GM12878 (cell line): ENCODE results near the gene KCTD2. TPM values are rescaled to one million over a fixed set of nuclear protein-coding genes. Genes with fewer than 3 reads are reported as not detected.
A peak's percentile ranks its signal among the peaks of the same experiment; 100 is the strongest.

Experiments
- BCL11A ChIP-seq: IDR thresholded peaks from 2 replicates; pipeline ENCODE4 v1.6.1; 2011; ENCODE audit warnings: low read depth, low read length
- BHLHE40 ChIP-seq, 2 experiments: fragments of 450-650 bp in 1 of 2; IDR thresholded peaks; 2 replicates each; pipeline ENCODE4 v1.6.1; 2011 to 2017; ENCODE audit warnings: low read depth in 2 of 2, borderline replicate concordance in 1 of 2, improper control_type of control experiment in 1 of 2, low read length in 1 of 2, mild to moderate bottlenecking in 1 of 2
- CBX5 ChIP-seq: sonication (generic); IDR thresholded peaks from 2 replicates; pipeline ENCODE4 v1.6.1; 2016; ENCODE audit warnings: low read depth, moderate library complexity, mild to moderate bottlenecking, inconsistent platforms
- DPF2 ChIP-seq: fragments of 450-650 bp; IDR thresholded peaks from 2 replicates; pipeline ENCODE4 v1.6.1; 2017; ENCODE audit warnings: mild to moderate bottlenecking
- EZH2 ChIP-seq: IDR thresholded peaks from 2 replicates; pipeline ENCODE4 v1.6.1; 2012; ENCODE audit warnings: low read depth, mild to moderate bottlenecking, control low read depth, inconsistent platforms, low read length, borderline replicate concordance; ENCODE audit not compliant: control insufficient read depth
- FOXM1 ChIP-seq: IDR thresholded peaks from 2 replicates; pipeline ENCODE4 v1.6.1; 2012; ENCODE audit warnings: low read depth, mild to moderate bottlenecking, inconsistent platforms, low read length, moderate library complexity
- IRF4 ChIP-seq: IDR thresholded peaks from 2 replicates; pipeline ENCODE4 v1.6.1; 2011; ENCODE audit warnings: low read depth, low read length
- KDM1A ChIP-seq: fragments of 200-600 bp; sonication (generic); IDR thresholded peaks from 2 replicates; pipeline ENCODE4 v1.6.1; 2016; ENCODE audit warnings: borderline replicate concordance
- NFXL1 ChIP-seq: fragments of 450-650 bp; IDR thresholded peaks from 2 replicates; pipeline ENCODE4 v1.6.1; 2017; ENCODE audit warnings: antibody characterized with exemption, mild to moderate bottlenecking, borderline replicate concordance
- RAD51 ChIP-seq: fragments of 450-650 bp; IDR thresholded peaks from 2 replicates; pipeline ENCODE4 v1.6.1; 2016; ENCODE audit warnings: moderate library complexity, mild to moderate bottlenecking, inconsistent platforms
- RFX5 ChIP-seq: IDR thresholded peaks from 2 replicates; pipeline ENCODE4 v1.6.1; 2011; ENCODE audit warnings: low read depth, low read length, improper control_type of control experiment
- RUNX3 ChIP-seq: IDR thresholded peaks from 2 replicates; pipeline ENCODE4 v1.6.1; 2012; ENCODE audit warnings: low read length, inconsistent platforms
- SIN3A ChIP-seq: IDR thresholded peaks from 2 replicates; pipeline ENCODE4 v1.6.1; 2012; ENCODE audit warnings: low read depth, low read length, improper control_type of control experiment
- SMAD5 ChIP-seq: IDR thresholded peaks from 2 replicates; pipeline ENCODE4 v1.6.1; 2016; ENCODE audit warnings: antibody characterized with exemption, low read depth
- TCF3 ChIP-seq: IDR thresholded peaks from 2 replicates; pipeline ENCODE4 v1.6.1; 2012; ENCODE audit warnings: low read depth, mild to moderate bottlenecking, low read length, borderline replicate concordance; ENCODE audit not compliant: insufficient read depth
- ZBED1 ChIP-seq: IDR thresholded peaks from 2 replicates; pipeline ENCODE4 v1.6.1; 2016; ENCODE audit warnings: borderline replicate concordance
- polyA plus RNA-seq, 11 experiments: library from polyadenylated mRNA; depleted of rRNA in 4 of 11; unstranded in 6 of 11; stranded (reverse) in 5 of 11; fragments of >200 nt; fragmentation: Nextera tagmentation in 4 of 11; fragmentation: Illumina TruSeq in 1 of 11; extraction: Ambion mirVana in 4 of 11; extraction: Trizol in 1 of 11; gene quantifications; 1 replicate in 1 of 11; 2 replicates in 10 of 11; pipeline versions ENCODE4 v1.2.1 to v1.2.3, GENCODE V29; 2011 to 2016; ENCODE audit warnings: inconsistent platforms in 2 of 11, missing spikeins in 2 of 11, low read depth in 1 of 11
- total RNA-seq, 4 experiments: library from RNA; depleted of rRNA in 3 of 4; stranded (reverse); fragments of >200 nt in 3 of 4; fragmentation: Illumina TruSeq in 1 of 4; extraction: Trizol in 1 of 4; gene quantifications; 2 replicates each; pipeline versions ENCODE4 v1.2.1 to v1.2.3, GENCODE V29; 2013 to 2021
- TF ChIP-seq, protein P1 (sequence below): IDR thresholded peaks from 2 replicates; pipeline ENCODE4 v1.6.1; 2011; ENCODE audit warnings: low read depth, low read length, improper control_type of control experiment, borderline replicate concordance
- TF ChIP-seq, protein P2 (sequence below): fragments of 450-650 bp; formaldehyde crosslinking; IDR thresholded peaks from 2 replicates; pipeline ENCODE4 v1.4.0; 2020; ENCODE audit warnings: mild to moderate bottlenecking, moderate library complexity
- TF ChIP-seq, protein P3 (sequence below): fragments of 150-350 bp; IDR thresholded peaks from 2 replicates; pipeline ENCODE4 v1.6.1; 2014; ENCODE audit warnings: mild to moderate bottlenecking, low read depth, low read length
- TF ChIP-seq, protein P4 (sequence below): IDR thresholded peaks from 2 replicates; pipeline ENCODE4 v1.6.1; 2012; ENCODE audit warnings: low read length, inconsistent platforms
- TF ChIP-seq, protein P5 (sequence below): fragments of 450-650 bp; IDR thresholded peaks from 2 replicates; pipeline ENCODE4 v1.6.1; 2016; ENCODE audit warnings: mild to moderate bottlenecking

The KCTD2 gene
- total and polyA plus RNA-seq, 10 of the 15 experiments (the other 5 are each of a cell fraction or from before 2014, with no cell fraction given) = 1.5 to 27.5 (median 13.7) TPM

DNA sequence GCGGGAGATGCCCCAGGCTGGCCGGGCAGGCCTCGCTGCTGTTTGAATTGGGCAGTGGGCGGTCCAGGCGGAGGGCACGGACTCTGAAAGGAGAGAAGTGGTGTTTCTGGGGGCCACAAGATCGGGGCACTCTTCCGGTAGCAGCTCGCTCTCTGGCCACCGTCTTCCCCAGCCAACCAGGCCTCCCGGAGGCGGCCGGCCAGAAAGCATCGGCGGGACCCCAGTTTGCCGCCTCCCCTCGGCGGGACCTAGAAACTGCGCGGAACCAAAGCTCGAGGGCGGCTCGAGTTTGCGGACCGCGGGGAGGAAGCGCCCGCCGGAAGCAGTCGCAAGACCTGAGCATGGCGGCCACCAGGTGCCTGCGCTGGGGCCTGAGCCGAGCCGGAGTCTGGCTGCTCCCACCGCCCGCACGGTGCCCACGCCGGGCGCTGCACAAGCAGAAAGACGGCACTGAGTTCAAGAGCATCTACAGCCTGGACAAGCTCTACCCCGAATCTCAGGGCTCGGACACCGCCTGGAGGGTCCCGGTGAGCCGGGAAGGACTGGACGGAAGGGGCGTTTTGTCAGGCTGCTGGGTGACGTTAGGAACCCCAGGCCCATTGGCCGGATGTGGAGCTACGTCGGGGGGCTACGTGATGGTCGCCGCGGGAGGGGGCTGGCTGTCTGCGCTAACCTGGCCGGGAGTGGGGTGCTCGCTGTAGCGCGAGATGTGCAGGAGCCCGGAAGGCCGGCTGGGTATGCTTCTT, 34.5 kb upstream of the KCTD2 start, which contains the start of gene MRPL58 (continued):
- TF ChIP-seq SIN3A (peak; percentile 72; the same call in 1 of the 2 replicates), RUNX3 (peak; percentile 80), CBX5 (peak; percentile 78), FOXM1 (no peak), DPF2 (no peak), SMAD5 (peak; percentile 46; the same call in 1 of the 2 replicates), RFX5 (no peak), ZBED1 (no peak; the same call in 1 of the 2 replicates), IRF4 (0 out of 2 replicates have a peak, but pooled peaks have one; percentile 31), KDM1A (no peak), TCF3 (peak; percentile 62), BCL11A (no peak), RAD51 (no peak), EZH2 (no peak), NFXL1 (no peak), BHLHE40 (IDR thresholded peaks at IDR 0.05; ENCODE audit: borderline replicate concordance in 1 of 2, low read depth in 2 of 2, low read length in 1 of 2) (peak; percentile 12 to 48; a peak in 1 of 4 replicates)
- TF ChIP-seq, protein P1, sequence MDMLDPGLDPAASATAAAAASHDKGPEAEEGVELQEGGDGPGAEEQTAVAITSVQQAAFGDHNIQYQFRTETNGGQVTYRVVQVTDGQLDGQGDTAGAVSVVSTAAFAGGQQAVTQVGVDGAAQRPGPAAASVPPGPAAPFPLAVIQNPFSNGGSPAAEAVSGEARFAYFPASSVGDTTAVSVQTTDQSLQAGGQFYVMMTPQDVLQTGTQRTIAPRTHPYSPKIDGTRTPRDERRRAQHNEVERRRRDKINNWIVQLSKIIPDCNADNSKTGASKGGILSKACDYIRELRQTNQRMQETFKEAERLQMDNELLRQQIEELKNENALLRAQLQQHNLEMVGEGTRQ = no peak
- TF ChIP-seq, protein P2, sequence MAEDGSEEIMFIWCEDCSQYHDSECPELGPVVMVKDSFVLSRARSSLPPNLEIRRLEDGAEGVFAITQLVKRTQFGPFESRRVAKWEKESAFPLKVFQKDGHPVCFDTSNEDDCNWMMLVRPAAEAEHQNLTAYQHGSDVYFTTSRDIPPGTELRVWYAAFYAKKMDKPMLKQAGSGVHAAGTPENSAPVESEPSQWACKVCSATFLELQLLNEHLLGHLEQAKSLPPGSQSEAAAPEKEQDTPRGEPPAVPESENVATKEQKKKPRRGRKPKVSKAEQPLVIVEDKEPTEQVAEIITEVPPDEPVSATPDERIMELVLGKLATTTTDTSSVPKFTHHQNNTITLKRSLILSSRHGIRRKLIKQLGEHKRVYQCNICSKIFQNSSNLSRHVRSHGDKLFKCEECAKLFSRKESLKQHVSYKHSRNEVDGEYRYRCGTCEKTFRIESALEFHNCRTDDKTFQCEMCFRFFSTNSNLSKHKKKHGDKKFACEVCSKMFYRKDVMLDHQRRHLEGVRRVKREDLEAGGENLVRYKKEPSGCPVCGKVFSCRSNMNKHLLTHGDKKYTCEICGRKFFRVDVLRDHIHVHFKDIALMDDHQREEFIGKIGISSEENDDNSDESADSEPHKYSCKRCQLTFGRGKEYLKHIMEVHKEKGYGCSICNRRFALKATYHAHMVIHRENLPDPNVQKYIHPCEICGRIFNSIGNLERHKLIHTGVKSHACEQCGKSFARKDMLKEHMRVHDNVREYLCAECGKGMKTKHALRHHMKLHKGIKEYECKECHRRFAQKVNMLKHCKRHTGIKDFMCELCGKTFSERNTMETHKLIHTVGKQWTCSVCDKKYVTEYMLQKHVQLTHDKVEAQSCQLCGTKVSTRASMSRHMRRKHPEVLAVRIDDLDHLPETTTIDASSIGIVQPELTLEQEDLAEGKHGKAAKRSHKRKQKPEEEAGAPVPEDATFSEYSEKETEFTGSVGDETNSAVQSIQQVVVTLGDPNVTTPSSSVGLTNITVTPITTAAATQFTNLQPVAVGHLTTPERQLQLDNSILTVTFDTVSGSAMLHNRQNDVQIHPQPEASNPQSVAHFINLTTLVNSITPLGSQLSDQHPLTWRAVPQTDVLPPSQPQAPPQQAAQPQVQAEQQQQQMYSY = no peak
- TF ChIP-seq, protein P3, sequence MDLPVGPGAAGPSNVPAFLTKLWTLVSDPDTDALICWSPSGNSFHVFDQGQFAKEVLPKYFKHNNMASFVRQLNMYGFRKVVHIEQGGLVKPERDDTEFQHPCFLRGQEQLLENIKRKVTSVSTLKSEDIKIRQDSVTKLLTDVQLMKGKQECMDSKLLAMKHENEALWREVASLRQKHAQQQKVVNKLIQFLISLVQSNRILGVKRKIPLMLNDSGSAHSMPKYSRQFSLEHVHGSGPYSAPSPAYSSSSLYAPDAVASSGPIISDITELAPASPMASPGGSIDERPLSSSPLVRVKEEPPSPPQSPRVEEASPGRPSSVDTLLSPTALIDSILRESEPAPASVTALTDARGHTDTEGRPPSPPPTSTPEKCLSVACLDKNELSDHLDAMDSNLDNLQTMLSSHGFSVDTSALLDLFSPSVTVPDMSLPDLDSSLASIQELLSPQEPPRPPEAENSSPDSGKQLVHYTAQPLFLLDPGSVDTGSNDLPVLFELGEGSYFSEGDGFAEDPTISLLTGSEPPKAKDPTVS = 0 out of 2 replicates have a peak, but pooled peaks have one; percentile 57
- TF ChIP-seq, protein P4, sequence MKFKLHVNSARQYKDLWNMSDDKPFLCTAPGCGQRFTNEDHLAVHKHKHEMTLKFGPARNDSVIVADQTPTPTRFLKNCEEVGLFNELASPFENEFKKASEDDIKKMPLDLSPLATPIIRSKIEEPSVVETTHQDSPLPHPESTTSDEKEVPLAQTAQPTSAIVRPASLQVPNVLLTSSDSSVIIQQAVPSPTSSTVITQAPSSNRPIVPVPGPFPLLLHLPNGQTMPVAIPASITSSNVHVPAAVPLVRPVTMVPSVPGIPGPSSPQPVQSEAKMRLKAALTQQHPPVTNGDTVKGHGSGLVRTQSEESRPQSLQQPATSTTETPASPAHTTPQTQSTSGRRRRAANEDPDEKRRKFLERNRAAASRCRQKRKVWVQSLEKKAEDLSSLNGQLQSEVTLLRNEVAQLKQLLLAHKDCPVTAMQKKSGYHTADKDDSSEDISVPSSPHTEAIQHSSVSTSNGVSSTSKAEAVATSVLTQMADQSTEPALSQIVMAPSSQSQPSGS = no peak
- TF ChIP-seq, protein P5, sequence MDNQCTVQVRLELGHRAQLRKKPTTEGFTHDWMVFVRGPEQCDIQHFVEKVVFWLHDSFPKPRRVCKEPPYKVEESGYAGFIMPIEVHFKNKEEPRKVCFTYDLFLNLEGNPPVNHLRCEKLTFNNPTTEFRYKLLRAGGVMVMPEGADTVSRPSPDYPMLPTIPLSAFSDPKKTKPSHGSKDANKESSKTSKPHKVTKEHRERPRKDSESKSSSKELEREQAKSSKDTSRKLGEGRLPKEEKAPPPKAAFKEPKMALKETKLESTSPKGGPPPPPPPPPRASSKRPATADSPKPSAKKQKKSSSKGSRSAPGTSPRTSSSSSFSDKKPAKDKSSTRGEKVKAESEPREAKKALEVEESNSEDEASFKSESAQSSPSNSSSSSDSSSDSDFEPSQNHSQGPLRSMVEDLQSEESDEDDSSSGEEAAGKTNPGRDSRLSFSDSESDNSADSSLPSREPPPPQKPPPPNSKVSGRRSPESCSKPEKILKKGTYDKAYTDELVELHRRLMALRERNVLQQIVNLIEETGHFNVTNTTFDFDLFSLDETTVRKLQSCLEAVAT = peak; percentile 95
